GM23248 (cell line): ENCODE results near the gene KLHL36. TPM values are rescaled to one million over a fixed set of nuclear protein-coding genes. Genes with fewer than 3 reads are reported as not detected.
A peak's percentile ranks its signal among the peaks of the same experiment; 100 is the strongest.

Source experiments
- DNase-seq: peaks from one replicate; pipeline ENCODE4 v3.0.0-alpha.2; 2015
- H2AFZ ChIP-seq: fragments of 200-600 bp; sonication (generic); 2 replicates; pipeline ENCODE4 v1.6.1; 2016; ENCODE audit warnings: antibody characterized with exemption
- H3F3A ChIP-seq: fragments of 200-600 bp; sonication (generic); 2 replicates; pipeline ENCODE4 v1.6.1; 2016; ENCODE audit warnings: mild to moderate bottlenecking, antibody characterized with exemption, mixed run types; ENCODE audit not compliant: insufficient read depth
- H3K27ac ChIP-seq: fragments of 200-600 bp; sonication (generic); 2 replicates; pipeline ENCODE4 v1.5.1; 2016; ENCODE audit warnings: mild to moderate bottlenecking
- H3K27me3 ChIP-seq: fragments of 200-600 bp; sonication (generic); replicated peaks from 2 replicates; pipeline ENCODE4 v1.6.1; 2016; ENCODE audit warnings: mild to moderate bottlenecking; ENCODE audit not compliant: insufficient read depth
- H3K36me3 ChIP-seq: fragments of 200-600 bp; sonication (generic); 2 replicates; pipeline ENCODE4 v1.6.1; 2016; ENCODE audit warnings: low read depth, mild to moderate bottlenecking
- H3K4me1 ChIP-seq: fragments of 200-600 bp; sonication (generic); 2 replicates; pipeline ENCODE4 v1.6.1; 2016; ENCODE audit warnings: mild to moderate bottlenecking; ENCODE audit not compliant: insufficient read depth
- H3K4me2 ChIP-seq: fragments of 200-600 bp; sonication (generic); one replicate; pipeline ENCODE4 v1.6.1; 2016; ENCODE audit warnings: mild to moderate bottlenecking; ENCODE audit not compliant: unreplicated experiment
- H3K4me3 ChIP-seq: fragments of 200-600 bp; sonication (generic); 2 replicates; pipeline ENCODE4 v1.5.1; 2016; ENCODE audit warnings: mild to moderate bottlenecking
- H3K79me2 ChIP-seq: fragments of 200-600 bp; sonication (generic); 2 replicates; pipeline ENCODE4 v1.6.1; 2016; ENCODE audit warnings: mild to moderate bottlenecking; ENCODE audit not compliant: insufficient read depth
- H3K9ac ChIP-seq: fragments of 200-600 bp; sonication (generic); 2 replicates; pipeline ENCODE4 v1.6.1; 2016; ENCODE audit warnings: mild to moderate bottlenecking
- H3K9me2 ChIP-seq: fragments of 200-600 bp; sonication (generic); 2 replicates; pipeline ENCODE4 v1.6.1; 2016; ENCODE audit warnings: mixed run types, mild to moderate bottlenecking, moderate library complexity; ENCODE audit not compliant: insufficient read depth
- H3K9me3 ChIP-seq: fragments of 200-600 bp; sonication (generic); one replicate; pipeline ENCODE4 v1.6.1; 2017; ENCODE audit warnings: low read depth
- H4K20me1 ChIP-seq: fragments of 200-600 bp; sonication (generic); 2 replicates; pipeline ENCODE4 v1.6.0; 2016; ENCODE audit not compliant: insufficient read depth
- EZH2 ChIP-seq: fragments of 200-600 bp; sonication (generic); IDR thresholded peaks from 2 replicates; pipeline ENCODE4 v1.6.1; 2018; ENCODE audit warnings: antibody characterized with exemption, mild to moderate bottlenecking; ENCODE audit not compliant: insufficient read depth, poor library complexity, severe bottlenecking
- EZH2phosphoT487 ChIP-seq: fragments of 200-600 bp; sonication (generic); IDR thresholded peaks from 2 replicates; pipeline ENCODE4 v1.6.1; 2018; ENCODE audit warnings: antibody characterized with exemption, moderate library complexity, mild to moderate bottlenecking, low read depth; ENCODE audit not compliant: insufficient read depth
- WGBS, 2 experiments: methylation state at CpG; one replicate each; pipeline ENCODE4 v1.1.6; 2015 to 2017; ENCODE audit warnings: low lambda C conversion rate in 2 of 2, low coverage in 1 of 2; ENCODE audit errors: missing lambda C conversion rate in 2 of 2; 5-methylcytosine and 5-hydroxymethylcytosine counted together
- in situ Hi-C: fragments of 300-500 bp; cut with MboI; formaldehyde crosslinking; loops from 2 replicates; pipeline ENCODE4 v1.15.0; 2020
- polyA plus RNA-seq: library from polyadenylated mRNA; unstranded; fragments of >200 nt; fragmentation: Nextera tagmentation; extraction: Ambion mirVana; gene quantifications from 2 replicates; pipeline ENCODE4 v1.2.1, GENCODE V29; 2016
- total RNA-seq: library from RNA; depleted of rRNA; stranded (reverse); fragments of >200 nt; shearing (Covaris generic); gene quantifications from 2 replicates; pipeline ENCODE4 v1.2.3, GENCODE V29; 2014

The KLHL36 gene
- total and polyA plus RNA-seq, 2 experiments from 2014 or later, result 18.1 to 83.9 TPM

GRCh38 chr16:84649511-84649861, 1.2 kb downstream of the KLHL36 start:
- Histone ChIP-seq H3K27ac (no peak overlapping the region), H3K4me1 (peaks cover 27% of the 10 kb centered on the region), H3K79me2 (peaks cover 26% of the 10 kb centered on the region), H3F3A (peaks cover 25% of the 10 kb centered on the region), H2AFZ (no peak overlapping the region), H3K4me3 (peak overlapping the region; percentile 74), H3K4me2 (peak overlapping the region; percentile 71), H3K36me3 (no peaks in the 10 kb centered on the region; the same call in 1 of the 2 replicates), H4K20me1 (no peaks in the 10 kb centered on the region), H3K9me2 (no peaks in the 10 kb centered on the region), H3K9me3 (no peaks in the 10 kb centered on the region), H3K27me3 (no peaks in the 10 kb centered on the region), H3K9ac (peak overlapping the region; percentile 76; the same call in 1 of the 2 replicates)
- in situ Hi-C loops, result no loop called here
- 83 to 85% methylated on average over 11 of the region's 11 CpGs for WGBS, 2 experiments
- TF ChIP-seq EZH2 (no peak), EZH2phosphoT487 (no peak)
- no peak for DNase-seq

- in situ Hi-C loops, result no loop called here
- Histone ChIP-seq H3K36me3 (no peaks in the 10 kb centered on the region; the same call in 1 of the 2 replicates), H3K27ac (peak overlapping the region; percentile 52), H4K20me1 (no peaks in the 10 kb centered on the region), H3K4me1 (peaks cover 25% of the 10 kb centered on the region), H3K79me2 (peaks cover 34% of the 10 kb centered on the region), H2AFZ (no peak overlapping the region), H3K9me2 (no peaks in the 10 kb centered on the region), H3F3A (peaks cover 18% of the 10 kb centered on the region), H3K9ac (peak overlapping the region; percentile 14; the same call in 1 of the 2 replicates), H3K27me3 (no peaks in the 10 kb centered on the region), H3K4me3 (peak overlapping the region; percentile 74), H3K4me2 (peak overlapping the region; percentile 69), H3K9me3 (no peaks in the 10 kb centered on the region)
- peak; percentile 91 for DNase-seq
- no peak for TF ChIP-seq EZH2phosphoT487
- no peak for TF ChIP-seq EZH2
- WGBS, 2 experiments, result 42 to 43% methylated on average over 20 of the region's 20 CpGs
These were observed 2.0 kb downstream of the KLHL36 start for GRCh38 chr16:84650062-84650991.

- WGBS, 2 experiments, result 96 to 99% methylated on average over 7 of the region's 7 CpGs
These were observed 4.3 kb downstream of the KLHL36 start for GRCh38 chr16:84652566-84652965.

DNA sequence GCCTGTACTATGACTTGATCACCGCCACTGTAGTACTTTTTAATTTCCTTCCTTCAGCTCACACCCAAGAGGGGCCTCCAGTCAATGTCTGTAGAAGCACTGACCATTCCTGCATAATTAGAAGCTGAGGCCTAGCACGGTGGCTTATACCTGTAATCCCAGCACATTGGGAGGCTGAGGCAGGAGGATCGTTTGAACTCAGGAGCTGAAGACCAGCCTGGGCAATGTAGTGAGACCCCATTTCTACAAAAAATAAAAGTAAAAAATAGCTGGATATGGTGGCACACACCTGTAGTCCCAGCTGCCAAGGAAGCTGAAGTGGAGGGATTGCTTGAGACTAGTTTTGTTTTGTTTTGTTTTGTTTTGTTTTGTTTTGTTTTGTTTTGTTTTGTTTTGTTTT, 5.9 kb downstream of the KLHL36 start:
- Histone ChIP-seq H4K20me1 (no peaks in the 10 kb centered on the region), H3K27me3 (no peaks in the 10 kb centered on the region), H2AFZ (no peak overlapping the region), H3K27ac (no peak overlapping the region), H3K9me2 (no peaks in the 10 kb centered on the region), H3K9me3 (no peaks in the 10 kb centered on the region), H3K4me3 (no peak overlapping the region), H3F3A (peaks cover 18% of the 10 kb centered on the region), H3K9ac (no peak overlapping the region), H3K36me3 (peaks cover 15% of the 10 kb centered on the region; the same call in 1 of the 2 replicates), H3K4me1 (peaks cover 17% of the 10 kb centered on the region), H3K4me2 (no peak overlapping the region), H3K79me2 (peaks cover 46% of the 10 kb centered on the region)
- WGBS, 2 experiments, result 97 to 98% methylated on average over 3 of the region's 3 CpGs
- no peak for TF ChIP-seq EZH2
- TF ChIP-seq EZH2phosphoT487, result no peak
- no peak for DNase-seq
- in situ Hi-C loops, result no loop called here

More at GRCh38 chr16:84652566-84652965, 4.3 kb downstream of the KLHL36 start:
- H3K4me1 ChIP-seq, result peaks cover 21% of the 10 kb centered on the region
- H3K9ac ChIP-seq, result no peak overlapping the region
- H3K9me3 ChIP-seq, result no peaks in the 10 kb centered on the region
- H3K4me2 ChIP-seq, result no peak overlapping the region
- peaks cover 18% of the 10 kb centered on the region for H3F3A ChIP-seq
- peaks cover 4% of the 10 kb centered on the region; the same call in 1 of the 2 replicates for H3K36me3 ChIP-seq
- H3K79me2 ChIP-seq, result peaks cover 42% of the 10 kb centered on the region
- no peaks in the 10 kb centered on the region for H3K27me3 ChIP-seq
- in situ Hi-C loops, result no loop called here
- H3K27ac ChIP-seq, result no peak overlapping the region
- TF ChIP-seq EZH2 (no peak), EZH2phosphoT487 (no peak)
- no peak overlapping the region for H3K4me3 ChIP-seq
- no peak for DNase-seq
- H4K20me1 ChIP-seq, result no peaks in the 10 kb centered on the region
- H2AFZ ChIP-seq, result no peak overlapping the region
- H3K9me2 ChIP-seq, result no peaks in the 10 kb centered on the region
